GM13976 (cell line): ENCODE measurements around the gene PDSS1.

ENCODE experiments used
- DNase-seq: peaks from one replicate; pipeline ENCODE4 v3.0.0; 2012; ENCODE audit warnings: low spot score
- in situ Hi-C: fragments of 300-500 bp; cut with MboI; formaldehyde crosslinking; loops from one replicate; pipeline ENCODE4 v1.12.0; 2022; ENCODE audit warnings: low sequenced_read_pairs, mixed read lengths, inconsistent platforms; ENCODE audit not compliant: unreplicated experiment
- TF ChIP-seq, protein P1 (sequence below): IDR thresholded peaks from 2 replicates; pipeline ENCODE4 v1.5.1; 2012; ENCODE audit warnings: borderline replicate concordance, mild to moderate bottlenecking; ENCODE audit not compliant: insufficient read depth; ENCODE audit errors: extremely low read depth, missing control alignments, control extremely low read depth

PDSS1 gene

DNA sequence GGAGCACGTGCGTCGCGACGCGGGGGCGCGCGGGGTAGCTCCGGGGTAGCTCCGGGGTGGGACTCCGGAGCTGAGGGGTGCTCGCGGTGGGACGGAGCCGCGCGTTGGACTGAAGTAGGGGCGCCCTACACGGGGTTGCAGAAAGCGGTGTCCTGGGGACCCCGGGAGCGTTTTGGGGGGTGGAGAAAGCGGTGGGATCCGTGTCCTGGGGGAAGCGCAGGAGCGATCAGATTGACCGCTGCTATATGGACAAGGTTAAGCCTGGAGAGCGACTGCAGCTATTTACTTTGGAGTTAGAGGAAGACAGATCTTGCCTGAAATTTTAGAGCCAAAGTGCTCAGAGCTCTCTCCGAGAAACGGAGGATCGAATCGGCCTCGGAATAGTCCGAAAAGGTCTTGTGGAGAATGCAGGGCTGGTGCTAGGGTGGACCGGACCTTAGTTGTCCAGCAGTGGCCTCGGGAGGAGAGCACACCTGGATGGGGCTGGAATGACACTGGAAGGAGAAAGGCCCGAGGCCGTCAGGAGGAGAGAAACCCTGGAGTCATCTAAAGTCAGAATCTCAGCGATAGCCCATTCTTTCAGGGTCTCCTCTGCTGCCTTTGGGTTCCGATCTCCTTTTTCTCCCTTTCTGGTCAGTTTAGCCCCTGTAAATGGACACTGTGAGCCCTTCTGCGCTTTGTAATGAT, 564 bp downstream of the PDSS1 start:
- in situ Hi-C loops: loop anchor here (25.0 kb wide), 1 partner anchor 361 kb away; no protein-coding TSS in a partner anchor
- TF ChIP-seq, protein P1, sequence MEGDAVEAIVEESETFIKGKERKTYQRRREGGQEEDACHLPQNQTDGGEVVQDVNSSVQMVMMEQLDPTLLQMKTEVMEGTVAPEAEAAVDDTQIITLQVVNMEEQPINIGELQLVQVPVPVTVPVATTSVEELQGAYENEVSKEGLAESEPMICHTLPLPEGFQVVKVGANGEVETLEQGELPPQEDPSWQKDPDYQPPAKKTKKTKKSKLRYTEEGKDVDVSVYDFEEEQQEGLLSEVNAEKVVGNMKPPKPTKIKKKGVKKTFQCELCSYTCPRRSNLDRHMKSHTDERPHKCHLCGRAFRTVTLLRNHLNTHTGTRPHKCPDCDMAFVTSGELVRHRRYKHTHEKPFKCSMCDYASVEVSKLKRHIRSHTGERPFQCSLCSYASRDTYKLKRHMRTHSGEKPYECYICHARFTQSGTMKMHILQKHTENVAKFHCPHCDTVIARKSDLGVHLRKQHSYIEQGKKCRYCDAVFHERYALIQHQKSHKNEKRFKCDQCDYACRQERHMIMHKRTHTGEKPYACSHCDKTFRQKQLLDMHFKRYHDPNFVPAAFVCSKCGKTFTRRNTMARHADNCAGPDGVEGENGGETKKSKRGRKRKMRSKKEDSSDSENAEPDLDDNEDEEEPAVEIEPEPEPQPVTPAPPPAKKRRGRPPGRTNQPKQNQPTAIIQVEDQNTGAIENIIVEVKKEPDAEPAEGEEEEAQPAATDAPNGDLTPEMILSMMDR: no peak
- peak; percentile 27 for DNase-seq

DNA sequence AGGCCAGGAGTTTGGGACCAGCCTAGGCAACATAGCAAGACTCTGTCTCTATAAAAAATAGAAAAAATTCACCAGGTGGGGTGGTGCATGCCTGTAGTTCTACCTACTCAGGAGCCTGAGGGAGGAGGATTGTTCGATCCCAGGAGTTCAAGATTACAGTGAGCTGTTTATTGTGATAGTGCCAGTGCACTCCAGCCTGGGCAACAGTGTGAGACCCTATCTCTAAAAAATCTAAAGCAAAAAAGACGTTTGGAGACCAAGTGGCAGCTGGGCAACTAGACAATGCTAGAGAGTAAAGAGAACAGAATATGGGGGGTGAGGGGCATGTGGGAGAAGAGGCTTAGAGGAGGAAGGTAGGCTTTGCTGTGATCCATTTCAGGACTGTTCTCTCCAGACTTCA, 1.4 kb downstream of the PDSS1 start:
- in situ Hi-C loops: loop anchor here (25.0 kb wide), 1 partner anchor 362 kb away; no protein-coding TSS in a partner anchor
- no peak for DNase-seq

DNA sequence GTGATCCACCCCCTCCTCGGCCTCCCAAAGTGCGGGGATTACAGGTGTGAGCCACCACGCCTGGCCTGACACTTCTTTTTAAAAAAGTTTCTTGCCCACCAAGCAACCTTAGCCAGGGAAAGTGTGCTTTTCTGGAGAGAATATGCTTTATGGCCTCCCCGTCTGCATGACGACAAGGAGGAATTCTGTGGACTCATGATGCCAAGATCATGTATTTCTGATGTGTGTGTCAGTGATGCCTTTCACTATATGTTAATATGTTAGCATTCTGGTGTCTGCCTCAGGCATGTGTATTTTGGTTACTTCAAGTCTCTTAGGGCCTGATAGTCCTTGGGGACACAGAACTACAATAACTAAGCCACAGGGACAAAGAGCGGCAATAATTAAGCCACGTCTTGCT, 2.1 kb downstream of the PDSS1 start:
- no peak for DNase-seq
- TF ChIP-seq, protein P1: no peak
- in situ Hi-C loops: loop anchor here (25.0 kb wide), 1 partner anchor 362 kb away; no protein-coding TSS in a partner anchor

More for the DNA sequence above, 1.4 kb downstream of the PDSS1 start:
- TF ChIP-seq, protein P1: no peak

DNA sequence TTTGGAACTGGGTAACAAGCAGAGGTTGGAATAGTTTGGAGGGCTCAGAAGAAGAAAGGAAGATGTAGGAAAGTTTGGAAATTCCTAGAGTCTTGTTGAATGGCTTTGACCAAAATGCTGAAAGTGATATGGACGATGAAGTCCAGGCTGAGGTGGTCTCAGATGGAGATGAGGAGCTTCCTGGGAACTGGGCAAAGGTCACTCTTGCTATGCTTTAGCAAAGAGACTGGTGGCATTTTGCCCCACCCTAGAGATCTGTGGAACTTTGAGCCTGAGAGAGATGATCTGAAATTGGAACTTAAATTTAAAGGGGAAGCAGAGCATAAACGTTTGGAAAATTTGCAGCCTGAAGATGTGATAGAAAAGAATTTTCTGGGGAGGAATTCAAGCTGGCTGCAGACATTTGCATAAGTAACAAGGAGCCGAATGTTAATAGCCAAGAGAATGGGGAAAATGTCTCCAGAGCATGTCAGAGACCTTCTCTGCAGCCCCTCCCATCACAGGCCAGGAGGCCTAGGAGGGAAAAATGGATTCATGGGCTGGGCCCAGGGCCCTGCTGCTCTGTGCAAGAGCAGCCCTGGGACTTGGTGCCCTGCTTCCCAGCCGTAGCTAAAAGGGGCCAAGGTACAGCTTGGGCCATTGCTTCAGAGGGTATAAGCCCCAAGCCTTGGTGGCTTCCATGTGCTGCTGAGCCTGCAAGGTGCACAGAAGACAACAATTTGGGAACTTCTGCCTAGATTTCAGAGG, 3.6 kb downstream of the PDSS1 start:
- TF ChIP-seq, protein P1: no peak
- DNase-seq: no peak
- in situ Hi-C loops: no loop called here

DNA sequence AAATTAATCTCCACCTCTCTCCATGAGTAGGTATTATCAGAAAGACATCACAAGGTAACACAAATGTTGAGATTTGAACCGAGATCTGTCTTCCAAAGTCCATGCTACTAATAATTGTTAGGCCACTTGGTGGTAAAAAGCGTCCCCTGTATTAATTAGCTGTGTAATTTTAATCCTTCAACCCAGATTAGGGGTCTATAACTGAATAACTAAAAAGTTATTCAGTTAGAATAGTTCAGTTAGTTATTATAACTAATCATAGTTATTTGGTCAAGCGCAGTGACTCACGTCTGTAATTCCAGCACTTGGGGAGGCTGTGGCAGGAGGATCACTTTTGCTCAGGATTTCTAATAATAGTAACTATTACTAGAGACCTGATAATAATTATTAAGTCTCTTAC, 5.6 kb downstream of the PDSS1 start:
- no peak for DNase-seq
- in situ Hi-C loops: no loop called here
- TF ChIP-seq, protein P1: no peak

DNA sequence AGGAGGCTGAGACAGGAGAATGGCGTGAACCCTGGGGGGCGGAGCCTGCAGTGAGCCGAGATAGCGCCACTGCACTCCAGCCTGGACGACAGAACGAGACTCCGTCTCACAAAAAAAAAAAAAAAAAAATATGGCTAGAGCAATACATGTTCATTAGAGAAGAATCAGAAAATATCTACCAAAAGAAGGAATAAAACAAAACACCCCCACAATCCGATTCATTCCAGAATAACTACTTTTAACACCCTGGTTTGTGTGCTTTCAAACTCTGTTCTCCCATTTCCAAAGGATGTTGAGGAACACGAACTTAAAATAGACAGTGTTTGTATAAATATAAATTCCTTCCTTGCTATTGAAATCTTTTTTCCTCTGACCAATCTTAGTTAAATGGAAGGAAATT, 6.5 kb downstream of the PDSS1 start:
- TF ChIP-seq, protein P1: no peak
- DNase-seq: no peak
- in situ Hi-C loops: no loop called here
